HepG2 (cell line): ENCODE measurements around the gene ERCC5. TPM values are rescaled to one million over a fixed set of nuclear protein-coding genes. Genes with fewer than 3 reads are reported as not detected.

ENCODE experiments used
- ATAC-seq: fragments of 200-7000 bp; cut with Tn5 transposase; 3 replicates; pipeline ENCODE4 v1.9.1; 2020; ENCODE audit warnings: mild to moderate bottlenecking, moderate library complexity
- BruUV-seq: library from RNA; stranded (reverse); fragments of 400-500 nt; replicated peaks from 2 replicates; lab custom pipeline; 2021; lab: Mats Ljungman, UMichigan
- CTCF ChIA-PET: fragments of 300-600 bp; formaldehyde crosslinking; extraction: SDS; loops from one replicate; lab custom pipeline; 2021; ENCODE audit warnings: low total read pairs, inconsistent platforms, low intra/inter-chr PET ratio; lab: Yijun Ruan, JAX
- POLR2A ChIA-PET: fragments of 350-600 bp; sonication (Branson Sonifier 250); formaldehyde crosslinking; loops from one replicate; lab custom pipeline; 2020; ENCODE audit warnings: antibody characterized with exemption, inconsistent platforms; lab: Yijun Ruan, JAX
- DNase-seq: peaks from one replicate; pipeline ENCODE4 v3.0.0-alpha.2; 2015; ENCODE audit warnings: low spot score
- FAIRE-seq: peaks from 3 replicates; lab custom pipeline; 2011; peaks lifted over from hg19 to GRCh38; lab: Jason Lieb, UNC
- H2AFZ ChIP-seq: one replicate; pipeline ENCODE4 v1.6.1; 2011; ENCODE audit warnings: low read length, inconsistent platforms
- H3K27ac ChIP-seq: fragments of 300-600 bp; 3 replicates; pipeline ENCODE4 v1.8.0; 2011; ENCODE audit warnings: mixed run types, mild to moderate bottlenecking, mixed read lengths, low read length, inconsistent platforms; ENCODE audit not compliant: insufficient read depth; ENCODE audit errors: extremely low read length
- H3K27me3 ChIP-seq, 2 experiments: fragments of 200-600 bp in 1 of 2; 2 replicates in 1 of 2; 3 replicates in 1 of 2; pipeline versions ENCODE4 v1.6.0 to v1.8.0; 2011; ENCODE audit warnings: low read length in 2 of 2, mild to moderate bottlenecking in 2 of 2, moderate library complexity in 2 of 2, inconsistent platforms in 1 of 2; ENCODE audit not compliant: insufficient read depth in 2 of 2, control insufficient read depth in 1 of 2
- H3K36me3 ChIP-seq, 2 experiments: fragments of 200-600 bp in 1 of 2; replicated peaks in 1 of 2; 2 replicates in 1 of 2; 3 replicates in 1 of 2; pipeline versions ENCODE4 v1.5.1 to v1.8.0; 2011; ENCODE audit warnings: low read length in 2 of 2, inconsistent platforms in 1 of 2; ENCODE audit not compliant: insufficient read depth in 2 of 2, control insufficient read depth in 1 of 2
- H3K4me1 ChIP-seq: 2 replicates; pipeline ENCODE4 v1.5.1; 2012; ENCODE audit warnings: low read length, inconsistent platforms; ENCODE audit not compliant: insufficient read depth
- H3K4me2 ChIP-seq: 2 replicates; pipeline ENCODE4 v1.6.0; 2011; ENCODE audit warnings: low read depth, low read length, inconsistent platforms
- H3K4me3 ChIP-seq, 3 experiments: fragments of 200-600 bp in 1 of 3; sonication (generic), shearing (Covaris generic) in 1 of 3; replicated peaks in 1 of 3; 2 replicates each; pipeline ENCODE4 v1.5.1; 2011 to 2016; ENCODE audit warnings: low read length in 3 of 3, inconsistent platforms in 2 of 3, low read depth in 2 of 3, mild to moderate bottlenecking in 2 of 3, control low read depth in 1 of 3, mixed read lengths in 1 of 3; ENCODE audit not compliant: insufficient read depth in 1 of 3
- H3K79me2 ChIP-seq: one replicate; pipeline ENCODE4 v1.6.1; 2011; ENCODE audit warnings: low read length, inconsistent platforms; ENCODE audit not compliant: insufficient read depth
- H3K9ac ChIP-seq: 2 replicates; pipeline ENCODE4 v1.6.0; 2011; ENCODE audit warnings: mild to moderate bottlenecking, low read depth, low read length, inconsistent platforms; ENCODE audit not compliant: insufficient read depth
- H3K9me3 ChIP-seq: 2 replicates; pipeline ENCODE4 v1.5.1; 2012; ENCODE audit warnings: mild to moderate bottlenecking, low read length
- H4K20me1 ChIP-seq: 2 replicates; pipeline ENCODE4 v1.6.0; 2011; ENCODE audit warnings: inconsistent platforms, mild to moderate bottlenecking, low read length, moderate library complexity; ENCODE audit not compliant: insufficient read depth
- CEBPB ChIP-seq: IDR thresholded peaks from 2 replicates; pipeline ENCODE4 v1.6.1; 2011; ENCODE audit warnings: low read depth, low read length, improper control_type of control experiment, borderline replicate concordance
- FOSL1 ChIP-seq: sonication (generic); formaldehyde crosslinking; IDR thresholded peaks from 2 replicates; pipeline ENCODE4 v1.9.0; 2021; ENCODE audit warnings: missing genetic modification reagents, borderline replicate concordance
- ZNF7 ChIP-seq: IDR thresholded peaks from 2 replicates; pipeline ENCODE4 v1.6.1; 2016; ENCODE audit warnings: missing biosample characterization, missing genetic modification reagents
- WGBS: methylation state at CpG from one replicate; pipeline ENCODE4 v1.1.6; 2017; ENCODE audit warnings: low lambda C conversion rate; 5-methylcytosine and 5-hydroxymethylcytosine counted together
- in situ Hi-C: cut with HindIII; loops from 2 replicates; pipeline ENCODE4 v1.10.0; 2017; ENCODE audit warnings: low pct_unique_long_range_greater_than_20kb; ENCODE audit not compliant: extremely low pct_ligation_motif_present
- intact Hi-C: fragments of 100-400 bp; cut with micrococcal nuclease; formaldehyde crosslinking; loops from one replicate; pipeline ENCODE4 v1.10.0; 2022; ENCODE audit not compliant: unreplicated experiment
- polyA plus RNA-seq, 8 experiments: library from polyadenylated mRNA; depleted of rRNA in 3 of 8; stranded (reverse) in 7 of 8; unstranded in 1 of 8; fragments of >200 nt; fragmentation: Illumina TruSeq in 4 of 8; extraction: Trizol in 4 of 8; gene quantifications; 2 replicates each; pipeline versions ENCODE4 v1.2.1 to v1.2.3, GENCODE V29; 2011 to 2016; ENCODE audit warnings: low read depth in 4 of 8, missing spikeins in 1 of 8, mixed read lengths in 1 of 8; ENCODE audit not compliant: insufficient read depth in 1 of 8
- total RNA-seq, 5 experiments: library from RNA; depleted of rRNA; stranded (reverse); fragments of >200 nt; fragmentation: Illumina TruSeq; extraction: Trizol; gene quantifications; 2 replicates each; pipeline ENCODE4 v1.2.3, GENCODE V29; 2016; ENCODE audit warnings: low read depth in 1 of 5
- TF ChIP-seq, protein P1 (sequence below): sonication (generic); formaldehyde crosslinking; IDR thresholded peaks from 2 replicates; pipeline ENCODE4 v1.4.0; 2020; ENCODE audit warnings: missing genetic modification reagents
- TF ChIP-seq, protein P2 (sequence below): sonication (generic); formaldehyde crosslinking; IDR thresholded peaks from 2 replicates; pipeline ENCODE4 v1.5.0; 2020; ENCODE audit warnings: mild to moderate bottlenecking, missing genetic modification reagents, borderline replicate concordance

Gene ERCC5
- total and polyA plus RNA-seq, 2 of the 13 experiments (the other 11 are each of a cell fraction or from before 2014, with no cell fraction given): 12.9 to 35.5 TPM

DNA sequence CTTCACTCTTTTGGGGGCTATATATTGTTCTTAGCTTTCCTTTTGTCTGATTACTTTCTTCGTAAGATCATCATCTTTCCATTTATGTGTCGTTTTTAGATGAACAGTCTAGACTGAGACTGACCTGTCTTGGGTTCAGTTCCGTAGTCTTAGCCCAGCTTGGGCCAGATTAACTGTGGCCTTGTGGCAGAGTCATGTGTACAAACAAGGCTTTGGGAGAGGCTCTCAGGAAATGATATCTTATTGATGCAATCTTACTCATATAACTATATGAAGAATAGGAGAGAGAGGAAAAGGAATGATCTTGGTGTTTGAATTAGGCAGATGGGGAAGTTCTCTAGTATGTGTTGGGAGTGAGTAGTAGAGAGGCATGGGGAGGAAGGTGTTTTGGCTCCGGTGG, 6.8 kb upstream of the ERCC5 start (continued):
- TF ChIP-seq, protein P1, sequence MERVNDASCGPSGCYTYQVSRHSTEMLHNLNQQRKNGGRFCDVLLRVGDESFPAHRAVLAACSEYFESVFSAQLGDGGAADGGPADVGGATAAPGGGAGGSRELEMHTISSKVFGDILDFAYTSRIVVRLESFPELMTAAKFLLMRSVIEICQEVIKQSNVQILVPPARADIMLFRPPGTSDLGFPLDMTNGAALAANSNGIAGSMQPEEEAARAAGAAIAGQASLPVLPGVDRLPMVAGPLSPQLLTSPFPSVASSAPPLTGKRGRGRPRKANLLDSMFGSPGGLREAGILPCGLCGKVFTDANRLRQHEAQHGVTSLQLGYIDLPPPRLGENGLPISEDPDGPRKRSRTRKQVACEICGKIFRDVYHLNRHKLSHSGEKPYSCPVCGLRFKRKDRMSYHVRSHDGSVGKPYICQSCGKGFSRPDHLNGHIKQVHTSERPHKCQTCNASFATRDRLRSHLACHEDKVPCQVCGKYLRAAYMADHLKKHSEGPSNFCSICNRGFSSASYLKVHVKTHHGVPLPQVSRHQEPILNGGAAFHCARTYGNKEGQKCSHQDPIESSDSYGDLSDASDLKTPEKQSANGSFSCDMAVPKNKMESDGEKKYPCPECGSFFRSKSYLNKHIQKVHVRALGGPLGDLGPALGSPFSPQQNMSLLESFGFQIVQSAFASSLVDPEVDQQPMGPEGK (CRISPR knock-in tag): no peak

DNA sequence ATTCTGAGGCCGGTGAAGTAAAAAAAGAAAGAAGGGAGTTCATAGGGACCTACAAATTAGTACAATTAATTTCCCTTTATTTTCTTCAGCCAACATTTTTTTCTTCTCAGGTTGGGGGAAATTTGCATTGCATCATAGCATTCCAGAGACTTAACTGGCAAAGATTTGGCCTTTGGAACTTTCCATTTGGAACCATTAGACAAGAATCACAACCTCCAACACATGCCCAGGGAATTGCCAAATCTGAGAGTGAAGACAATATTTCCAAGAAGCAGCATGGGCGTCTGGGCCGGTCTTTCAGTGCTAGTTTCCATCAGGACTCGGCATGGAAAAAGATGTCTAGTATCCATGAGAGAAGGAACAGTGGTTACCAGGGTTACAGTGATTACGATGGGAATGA, 6.4 kb upstream of the ERCC5 start:
- Histone ChIP-seq H3K4me3 (no peak overlapping the region), H3K79me2 (no peaks in the 10 kb centered on the region), H3K9ac (no peak overlapping the region), H3K27me3 (no peaks in the 10 kb centered on the region), H4K20me1 (no peaks in the 10 kb centered on the region), H2AFZ (no peak overlapping the region), H3K4me2 (no peak overlapping the region), H3K9me3 (no peaks in the 10 kb centered on the region), H3K27ac (no peak overlapping the region), H3K4me1 (peaks cover under 1% of the 10 kb centered on the region; the same call in 1 of the 2 replicates), H3K36me3 (peaks cover 0 to 28% of the 10 kb centered on the region in 2 experiments; a peak in 2 of 5 replicates)
- FAIRE-seq (no peak), ATAC-seq (no peak), DNase-seq (no peak)
- 98% methylated on average over 5 of the region's 5 CpGs for WGBS
- TF ChIP-seq ZNF7 (CRISPR knock-in tag) (no peak), FOSL1 (CRISPR knock-in tag) (no peak), CEBPB (peak; percentile 27; the same call in 1 of the 2 replicates)
- TF ChIP-seq, protein P2, sequence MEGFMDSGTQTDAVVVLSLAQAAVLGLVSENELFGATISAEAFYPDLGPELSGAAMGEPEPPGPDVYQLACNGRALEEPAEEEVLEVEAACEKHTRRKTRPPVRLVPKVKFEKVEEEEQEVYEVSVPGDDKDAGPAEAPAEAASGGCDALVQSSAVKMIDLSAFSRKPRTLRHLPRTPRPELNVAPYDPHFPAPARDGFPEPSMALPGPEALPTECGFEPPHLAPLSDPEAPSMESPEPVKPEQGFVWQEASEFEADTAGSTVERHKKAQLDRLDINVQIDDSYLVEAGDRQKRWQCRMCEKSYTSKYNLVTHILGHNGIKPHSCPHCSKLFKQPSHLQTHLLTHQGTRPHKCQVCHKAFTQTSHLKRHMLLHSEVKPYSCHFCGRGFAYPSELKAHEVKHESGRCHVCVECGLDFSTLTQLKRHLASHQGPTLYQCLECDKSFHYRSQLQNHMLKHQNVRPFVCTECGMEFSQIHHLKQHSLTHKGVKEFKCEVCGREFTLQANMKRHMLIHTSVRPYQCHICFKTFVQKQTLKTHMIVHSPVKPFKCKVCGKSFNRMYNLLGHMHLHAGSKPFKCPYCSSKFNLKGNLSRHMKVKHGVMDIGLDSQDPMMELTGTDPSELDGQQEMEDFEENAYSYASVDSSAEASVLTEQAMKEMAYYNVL (CRISPR knock-in tag): no peak
- intact Hi-C loops (no loop called here), in situ Hi-C loops (no loop called here)
- POLR2A ChIA-PET: no interaction called here
- CTCF ChIA-PET: no interaction called here
- BruUV-seq: no TSS peak
